T-helper 22 cell (primary cell): ENCODE results near the gene CDK6.

Experiments
- DNase-seq: peaks from one replicate; pipeline ENCODE4 v3.0.0-alpha.2; 2020; ENCODE audit warnings: low read depth

The CDK6 gene

DNA sequence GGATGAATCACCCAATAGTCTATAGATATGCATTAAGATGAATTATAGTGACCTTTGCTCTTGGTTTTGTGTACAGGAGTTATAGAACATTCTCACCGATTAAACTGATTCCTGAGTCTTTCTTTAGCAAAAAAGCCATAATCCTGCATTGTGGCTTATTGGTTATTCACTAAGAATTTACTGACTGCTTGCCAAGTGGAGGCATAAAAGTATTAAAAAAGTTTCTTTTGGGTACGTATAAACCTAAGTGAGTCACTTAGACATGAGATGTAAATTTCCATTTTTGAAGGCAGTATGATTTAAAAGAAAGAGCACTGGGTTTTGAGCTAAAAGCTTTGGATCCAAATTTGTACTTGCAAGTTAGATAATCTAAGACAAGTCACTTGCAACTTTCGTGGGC, 100.7 kb downstream of the CDK6 start:
- DNase-seq, result no peak

DNA sequence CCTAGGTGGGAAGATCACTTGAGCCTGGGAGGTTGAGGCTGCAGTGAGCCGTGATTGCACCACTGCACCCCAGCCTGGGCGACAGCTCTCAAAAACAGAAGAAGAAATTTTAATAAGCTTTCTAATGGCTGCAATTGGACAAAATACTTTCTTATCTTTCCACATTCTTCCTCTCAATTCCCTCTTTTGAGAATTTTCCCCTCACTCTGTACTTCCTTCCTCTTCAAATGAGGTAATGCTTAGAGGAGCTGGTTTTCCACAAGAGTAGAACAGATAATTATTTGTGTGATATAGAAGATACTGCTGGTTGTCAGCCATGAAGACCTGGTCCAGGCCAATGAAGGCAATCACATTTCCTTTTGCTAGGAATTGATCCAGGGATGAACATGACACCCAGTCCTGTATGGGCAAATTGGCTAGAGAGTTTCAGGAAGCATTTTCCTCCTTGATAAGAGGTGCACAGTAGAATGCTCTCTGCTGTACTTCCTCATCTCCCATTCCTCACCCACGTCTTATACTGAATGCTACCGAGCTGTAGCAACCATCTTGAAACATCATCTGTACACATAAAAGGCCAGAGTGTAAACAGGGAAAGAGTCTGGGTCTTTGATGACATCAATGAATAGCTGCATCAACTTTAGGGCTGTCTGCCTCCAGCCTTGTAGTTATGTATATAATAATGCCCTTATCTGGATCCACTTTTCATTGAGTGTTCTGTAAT, 103.9 kb downstream of the CDK6 start:
- no peak for DNase-seq

DNA sequence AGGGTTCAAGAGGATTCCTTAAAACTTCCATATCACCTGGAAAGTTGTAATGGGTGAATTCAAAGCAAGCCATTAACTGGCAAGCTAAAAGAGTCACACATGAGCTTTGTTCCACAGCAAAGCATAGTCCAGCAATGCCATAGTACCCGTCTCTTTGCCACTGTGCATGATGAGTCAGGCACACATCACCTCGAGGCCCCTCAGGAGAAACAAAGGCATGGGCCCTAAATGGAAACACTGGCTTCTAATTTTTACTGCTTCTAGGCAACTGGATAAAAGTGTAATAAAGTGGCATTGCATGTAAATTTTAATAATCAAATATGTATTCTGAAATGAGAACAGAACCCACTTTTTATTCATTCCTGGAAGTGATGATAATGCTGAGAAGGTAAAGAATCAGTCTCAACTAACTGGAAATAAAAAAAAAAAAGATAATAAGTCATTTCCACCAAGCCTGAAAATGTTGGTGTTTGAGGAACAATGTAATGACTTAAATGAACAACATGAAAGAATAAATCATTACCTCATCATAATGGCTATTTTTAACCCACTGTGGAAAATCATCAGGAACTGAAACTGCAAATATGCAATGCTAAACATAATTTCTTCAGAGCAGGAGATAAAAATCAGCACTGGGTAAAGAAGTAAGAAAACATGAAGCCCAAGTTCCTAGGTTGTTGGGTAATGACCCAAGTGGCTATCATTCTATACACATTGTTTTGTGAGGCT, 104.9 kb downstream of the CDK6 start:
- DNase-seq, result no peak

DNA sequence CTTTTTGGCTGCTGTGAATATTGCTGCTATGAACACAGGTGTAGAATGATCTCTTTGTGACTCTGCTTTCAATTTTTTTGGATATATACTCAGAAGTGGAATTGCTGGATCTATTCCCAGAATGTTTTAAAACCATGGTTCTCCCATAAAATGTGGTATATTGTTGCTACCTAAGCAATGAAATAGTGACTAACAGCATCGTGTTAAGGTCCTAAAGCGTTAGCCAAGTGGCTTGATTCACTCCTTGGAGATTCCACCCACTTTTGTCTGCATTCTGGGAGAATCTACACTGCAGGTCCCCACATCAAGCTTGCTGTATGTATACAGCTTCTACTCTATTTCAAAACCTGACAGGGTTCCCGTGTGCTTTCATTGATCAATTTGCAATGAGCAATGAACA, 105.6 kb downstream of the CDK6 start:
- no peak for DNase-seq

DNA sequence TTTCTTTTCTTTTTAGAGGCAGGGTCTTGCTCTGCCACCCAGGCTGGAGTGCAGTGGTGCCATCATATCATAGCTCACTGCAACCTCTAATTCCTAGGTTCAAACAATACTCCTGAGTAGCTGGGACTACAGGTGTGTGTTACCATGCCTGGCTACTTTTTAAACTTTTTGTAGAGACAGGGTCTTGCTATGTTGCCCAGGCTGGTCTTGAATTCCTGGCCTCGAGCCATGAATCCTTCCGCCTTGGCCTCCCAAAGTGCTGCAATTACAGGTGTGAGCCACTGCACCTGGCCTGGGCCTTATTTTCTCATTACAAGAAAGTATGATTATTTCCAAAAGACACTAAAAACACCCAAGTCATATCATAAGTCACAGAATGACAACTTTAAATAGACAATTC, 106.6 kb downstream of the CDK6 start:
- no peak for DNase-seq

DNA sequence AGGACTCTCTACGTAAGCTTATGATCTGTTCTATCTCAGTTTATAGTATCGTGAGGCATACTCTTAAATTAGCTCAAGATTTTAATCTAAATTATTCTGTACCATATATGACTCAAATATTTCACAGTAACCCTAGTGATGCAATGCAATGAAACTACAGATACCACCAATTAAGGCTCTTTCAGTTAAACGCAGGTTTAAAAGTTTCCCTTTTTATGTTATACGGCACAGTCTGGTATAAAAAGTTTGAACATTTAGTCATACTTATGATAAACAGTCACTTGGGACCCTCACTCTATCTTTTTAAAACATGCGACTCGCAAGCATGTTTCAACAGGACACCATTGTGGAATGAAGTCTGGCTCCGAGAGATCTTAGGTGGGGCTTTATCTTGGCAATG, 107.2 kb downstream of the CDK6 start:
- no peak for DNase-seq

DNA sequence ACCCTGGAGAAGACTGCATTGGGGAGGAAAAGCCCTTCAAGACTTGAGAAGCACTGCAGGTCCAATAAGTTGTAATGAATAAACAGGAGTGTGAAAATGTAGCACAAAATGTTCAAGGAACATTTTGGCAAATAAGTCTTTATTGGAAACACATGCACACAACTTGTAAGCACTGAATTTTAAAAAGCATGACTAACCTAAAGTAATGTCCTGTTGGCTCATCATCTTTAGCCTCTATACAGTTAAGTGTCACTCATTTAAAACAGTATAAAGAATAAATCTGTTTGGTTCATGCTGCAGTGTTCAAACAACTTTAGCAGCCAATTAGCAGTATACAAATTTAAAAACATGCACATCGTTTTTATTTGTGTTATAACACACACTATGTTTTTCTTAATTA, 108.6 kb downstream of the CDK6 start:
- DNase-seq, result no peak

DNA sequence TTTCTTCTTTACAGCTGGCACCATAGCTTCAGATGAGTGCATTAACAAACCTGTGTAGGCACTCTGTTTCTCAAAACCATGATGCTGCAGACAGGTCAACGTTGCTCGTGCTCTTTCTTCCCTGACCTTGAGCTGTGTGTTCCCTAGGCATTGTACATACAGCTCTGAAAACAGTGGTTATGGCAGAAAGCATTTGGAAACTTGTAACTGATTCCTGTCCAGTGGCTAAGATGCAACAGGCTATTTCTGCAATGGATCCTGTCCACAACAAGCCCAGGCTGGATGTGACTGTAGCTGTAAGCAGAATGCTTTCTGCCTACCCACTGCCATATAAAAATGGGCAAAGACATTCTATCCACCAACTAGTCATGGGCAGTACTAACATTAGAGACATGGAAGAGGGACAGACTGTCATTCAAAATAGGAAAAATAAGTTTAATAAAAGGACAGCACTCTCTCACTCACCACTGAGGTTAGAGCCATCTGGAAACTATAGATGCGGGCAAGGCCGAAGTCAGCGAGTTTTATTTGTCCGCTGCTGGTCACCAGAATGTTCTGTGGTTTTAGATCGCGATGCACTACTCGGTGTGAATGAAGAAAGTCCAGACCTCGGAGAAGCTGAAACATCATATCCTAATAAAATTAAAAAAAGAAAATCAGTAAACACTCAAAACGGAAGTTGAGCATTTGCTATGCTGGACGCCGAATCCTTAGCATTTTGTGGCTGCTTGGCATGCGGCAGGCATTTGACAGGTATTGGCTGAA, 111.0 kb downstream of the CDK6 start:
- DNase-seq, result no peak

DNA sequence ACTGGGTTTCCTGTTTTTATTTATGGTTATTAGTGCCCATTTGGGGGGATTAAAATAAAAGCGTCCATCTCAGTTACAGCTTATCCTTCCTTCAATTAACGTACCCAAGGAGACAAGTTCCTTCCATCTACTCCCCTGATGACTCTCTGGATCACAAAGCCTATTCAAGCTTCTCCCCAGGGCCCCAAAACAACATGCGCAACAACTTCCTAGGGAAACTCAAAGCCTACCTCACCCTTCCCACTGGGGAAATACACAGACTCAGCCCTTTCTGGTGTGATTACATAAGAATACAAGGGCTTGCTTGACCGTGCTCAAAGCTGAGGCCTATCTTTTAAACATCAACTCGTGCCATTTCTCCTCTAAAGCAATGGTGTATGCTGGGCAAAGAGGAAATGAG, 112.4 kb downstream of the CDK6 start:
- no peak for DNase-seq

DNA sequence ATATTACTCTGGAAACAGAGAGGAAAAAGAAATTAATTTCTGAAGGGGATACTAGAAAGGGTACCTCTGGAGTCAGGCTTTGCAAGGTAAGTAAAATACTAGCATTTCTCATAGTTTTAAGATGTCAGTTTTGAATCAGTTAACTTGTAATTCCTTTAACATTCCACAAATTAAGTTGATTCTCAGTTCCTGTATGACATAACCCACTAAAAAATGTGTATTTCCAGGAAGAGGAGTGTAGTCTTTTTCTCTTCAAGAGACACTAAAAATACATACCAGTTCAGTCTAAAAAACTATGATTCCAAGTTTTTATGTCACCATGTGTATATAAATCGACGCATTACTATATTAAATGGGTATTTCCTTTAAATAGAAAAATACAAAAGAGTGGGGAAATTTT, 113.2 kb downstream of the CDK6 start:
- no peak for DNase-seq

DNA sequence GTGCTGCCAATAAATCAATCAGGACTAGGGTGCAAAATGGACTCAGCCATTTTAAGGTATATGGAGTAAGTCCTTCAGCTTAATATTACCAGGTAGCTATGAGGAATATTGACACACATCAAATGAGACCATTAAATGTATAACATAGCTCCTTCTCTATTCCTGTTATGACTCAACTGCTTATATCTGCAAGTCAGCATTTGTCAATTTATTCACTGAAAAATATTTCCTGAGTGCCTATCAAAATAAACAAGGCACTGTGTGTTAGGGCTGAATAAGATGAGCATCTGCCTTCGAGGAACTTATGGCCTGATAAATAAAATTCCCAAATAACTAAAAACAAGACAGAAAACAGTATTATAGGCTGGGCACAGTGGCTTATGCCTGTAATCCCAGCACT, 113.8 kb downstream of the CDK6 start:
- DNase-seq, result no peak

DNA sequence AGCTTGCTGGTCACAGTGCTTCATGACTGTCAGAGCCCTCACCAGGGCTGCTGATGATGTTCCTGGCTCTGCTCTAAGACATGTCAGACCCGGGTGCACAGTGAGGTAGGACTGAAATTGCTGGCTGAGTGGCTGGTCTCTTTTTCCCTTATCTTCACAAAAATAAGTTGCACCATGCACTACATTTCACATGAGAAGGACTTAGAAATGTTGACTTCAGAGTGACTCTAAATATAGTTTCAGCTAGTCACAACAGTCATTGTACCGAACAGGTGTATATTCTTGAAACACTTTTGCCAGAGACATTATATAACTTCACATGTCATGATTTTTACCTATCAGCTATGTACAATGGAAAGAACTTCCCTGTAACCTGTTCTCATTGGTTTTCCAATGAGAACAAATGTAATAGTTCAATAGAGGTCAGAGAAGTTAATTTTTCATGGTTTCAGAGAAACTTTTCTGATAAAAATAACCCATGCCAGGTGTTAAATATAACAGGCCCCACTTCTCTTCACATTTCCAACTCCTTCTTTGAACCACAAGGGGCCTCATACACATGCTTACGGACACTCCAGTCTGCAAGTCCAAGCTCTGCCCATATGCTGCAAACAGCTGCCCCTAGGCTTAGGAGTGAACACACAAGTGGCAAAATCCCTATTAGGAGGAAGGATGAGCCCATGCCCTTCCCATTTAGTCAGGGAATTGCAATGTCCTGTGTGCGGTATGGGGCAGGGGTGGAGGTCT, 115.6 kb downstream of the CDK6 start:
- DNase-seq, result no peak

DNA sequence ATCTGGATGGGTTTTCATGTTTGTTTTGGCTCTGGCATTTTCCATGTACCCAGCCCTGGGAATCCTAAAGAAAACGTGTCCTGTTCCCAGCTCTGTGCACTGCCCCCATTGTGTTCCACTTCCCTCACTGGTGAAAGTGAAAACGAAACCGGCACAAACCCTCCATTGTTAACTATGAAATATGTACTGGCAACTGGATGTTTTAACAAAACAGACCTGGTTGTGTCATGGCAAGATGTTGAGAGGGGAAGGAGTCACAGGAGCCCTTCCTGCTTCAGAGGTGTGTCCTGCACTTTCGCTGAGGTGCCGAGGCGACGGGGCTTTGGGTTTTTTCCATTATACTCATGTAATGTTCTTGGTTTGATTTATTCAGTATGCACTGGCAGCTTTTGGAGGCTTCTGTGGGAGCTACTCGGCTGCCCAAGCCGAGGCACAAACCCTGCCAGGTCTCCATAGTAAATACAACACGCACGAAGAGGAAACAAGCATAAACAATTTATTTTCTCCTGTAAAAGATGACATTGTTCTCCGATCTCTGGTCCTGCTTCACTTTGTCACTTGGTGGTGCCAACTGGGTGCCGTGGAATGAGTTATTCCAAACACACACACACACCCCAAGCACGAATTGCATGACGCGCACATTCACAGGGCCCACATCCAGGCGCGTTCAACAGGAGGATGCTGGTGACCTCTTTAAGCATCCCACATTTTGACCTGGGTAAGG, 118.2 kb downstream of the CDK6 start:
- no peak for DNase-seq

DNA sequence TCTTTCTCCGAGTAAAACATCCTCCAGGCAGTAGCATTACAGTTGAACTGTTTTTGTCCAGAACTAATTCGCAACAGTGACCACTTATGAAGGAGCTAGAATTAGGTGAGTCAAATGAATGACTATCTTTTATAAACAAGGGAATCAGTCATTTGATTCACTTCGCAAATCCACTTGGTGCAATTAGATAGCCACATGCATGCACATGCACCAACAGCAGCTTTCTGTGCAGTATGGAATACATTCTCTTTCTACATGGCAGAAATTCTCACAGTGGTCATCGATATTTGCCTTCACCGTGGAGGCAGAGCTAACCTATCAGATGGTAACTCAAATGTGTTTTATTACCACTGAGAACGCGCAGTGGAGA, 118.8 kb downstream of the CDK6 start:
- no peak for DNase-seq

DNA sequence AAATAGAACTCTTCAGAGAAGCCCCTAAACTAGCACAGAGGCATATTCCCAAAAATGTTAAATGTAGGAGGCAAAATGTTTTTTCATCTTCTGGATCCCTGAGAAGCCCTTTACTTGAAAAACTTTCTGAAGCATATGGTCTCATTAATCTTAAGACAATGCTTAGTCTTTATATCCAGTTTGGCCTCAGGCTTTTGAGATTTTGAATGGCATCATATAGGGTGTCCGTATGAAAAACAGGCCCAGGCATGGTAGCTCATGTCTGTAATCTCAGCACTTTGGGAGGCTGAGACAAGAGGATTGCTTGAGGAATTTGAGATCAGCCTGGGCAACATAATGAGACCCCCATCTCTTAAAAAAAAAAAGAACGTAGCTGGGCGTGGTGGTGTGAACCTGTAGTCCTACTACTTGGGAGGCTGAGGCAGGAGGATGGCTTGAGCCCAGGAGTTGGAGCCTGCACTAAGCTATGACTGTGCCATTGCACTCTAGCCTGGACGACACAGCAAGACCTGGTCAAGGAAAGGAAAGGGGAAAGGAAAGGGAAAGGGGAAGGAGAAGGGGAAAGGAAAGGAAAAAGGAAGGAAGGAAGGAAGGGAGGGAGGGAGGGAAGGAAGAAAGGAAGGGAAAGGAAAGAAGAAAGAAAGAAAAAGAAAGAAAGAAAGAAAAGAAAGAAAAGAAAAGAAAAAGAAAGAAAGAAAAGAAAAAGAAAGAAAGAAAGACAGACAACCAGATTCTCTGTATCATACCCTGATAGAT, 119.4 kb downstream of the CDK6 start:
- no peak for DNase-seq

DNA sequence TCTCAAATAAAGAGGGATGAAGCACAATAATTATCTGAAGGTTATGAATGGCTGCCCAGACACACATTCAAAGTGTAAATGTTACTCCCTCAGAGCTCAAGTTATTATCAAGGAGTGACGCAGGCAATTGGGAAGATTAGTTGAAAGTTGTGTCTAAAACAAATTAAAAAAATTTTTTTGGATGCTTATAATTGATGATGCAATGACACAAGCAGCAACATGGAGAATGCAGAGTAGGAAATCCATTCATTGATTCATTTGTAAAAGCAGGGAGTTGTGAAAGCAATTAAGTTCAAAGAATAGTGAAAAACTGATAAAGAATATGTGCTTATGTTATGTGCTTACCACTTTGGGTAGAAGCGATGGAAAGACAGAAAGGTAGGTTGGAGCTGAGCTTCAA, 120.4 kb downstream of the CDK6 start:
- DNase-seq, result no peak

DNA sequence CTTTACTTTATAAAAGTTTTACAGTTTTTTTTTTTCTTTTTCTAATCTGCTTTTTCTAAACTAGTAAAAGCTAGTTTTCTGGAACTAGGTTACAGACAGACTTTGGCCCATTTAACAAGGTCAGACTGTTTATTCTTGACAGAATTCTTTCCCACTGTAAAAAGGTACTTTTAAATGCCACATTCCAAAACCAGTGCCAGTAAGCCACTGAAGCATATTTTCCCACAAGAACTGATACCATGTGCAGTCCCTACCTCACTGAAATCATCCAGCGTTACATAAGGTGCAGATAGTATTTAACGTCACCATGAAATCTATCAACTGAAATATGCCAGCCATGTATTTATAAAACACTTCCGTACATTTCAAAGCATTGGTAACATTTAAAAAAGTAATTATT, 121.6 kb downstream of the CDK6 start:
- DNase-seq, result no peak

DNA sequence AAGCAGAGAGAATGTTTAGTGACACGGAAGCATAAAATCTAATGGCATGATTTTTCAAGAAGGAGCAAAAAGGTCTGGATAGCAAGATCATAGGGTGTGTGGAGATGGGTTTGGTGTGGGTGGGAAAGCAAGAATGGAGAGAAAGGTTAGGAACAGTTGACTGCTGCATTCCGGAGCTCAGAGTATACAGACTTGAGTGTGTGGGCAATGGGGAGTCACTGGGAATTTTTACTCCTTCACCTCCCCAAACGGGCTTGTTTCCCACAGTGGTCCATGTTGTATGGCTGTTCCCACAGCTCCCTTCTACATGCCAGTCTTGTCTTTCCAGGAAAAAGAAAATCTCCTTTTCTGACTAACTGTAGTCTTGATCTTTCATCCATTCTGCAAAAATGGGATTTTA, 122.1 kb downstream of the CDK6 start:
- no peak for DNase-seq

DNA sequence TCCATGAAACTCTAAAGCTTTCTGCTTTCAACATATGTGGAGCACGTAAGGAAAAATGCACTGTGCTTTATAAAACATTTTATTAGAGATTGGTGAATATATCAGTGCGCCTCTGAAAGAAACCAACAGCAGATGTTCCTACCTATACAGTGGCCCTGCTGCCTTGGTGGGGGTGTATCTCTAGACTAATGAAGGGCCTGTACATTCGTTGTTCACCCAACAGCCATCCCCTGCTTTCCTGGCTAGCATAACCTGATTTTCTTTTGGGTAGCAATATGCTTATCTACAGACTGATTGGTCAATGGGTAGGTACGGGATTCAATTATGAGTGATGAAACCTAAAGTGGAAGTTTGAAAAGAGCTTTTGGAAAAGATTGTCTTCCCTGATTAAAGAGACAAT, 126.5 kb downstream of the CDK6 start:
- no peak for DNase-seq

DNA sequence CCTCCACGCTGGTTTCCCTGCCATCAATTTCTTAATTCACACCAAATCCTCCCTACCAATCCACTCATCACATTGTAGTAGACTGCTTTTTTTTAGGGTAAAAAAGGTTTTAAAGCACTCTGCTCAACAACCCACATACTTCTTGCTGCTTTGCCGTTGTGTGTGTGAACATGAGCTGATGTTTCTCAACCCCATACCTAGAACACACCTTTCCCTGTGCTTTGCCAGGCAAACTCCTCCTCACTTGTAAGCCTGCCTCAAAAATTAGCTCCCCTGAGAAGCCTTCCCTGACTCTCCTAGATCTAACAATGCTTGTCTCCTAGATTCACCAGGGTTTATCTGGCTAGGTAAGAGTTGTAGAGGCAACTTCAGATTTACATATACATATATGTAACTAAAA, 127.2 kb downstream of the CDK6 start:
- no peak for DNase-seq
